IMR-90 (cell line): ENCODE data around the gene CDT1. TPM values are rescaled to one million over a fixed set of nuclear protein-coding genes. Genes with fewer than 3 reads are reported as not detected.

Experiments
- ATAC-seq: fragments of 200-7000 bp; cut with Tn5 transposase; 2 replicates; pipeline ENCODE4 v1.9.1; 2020; ENCODE audit warnings: low read depth, mild to moderate bottlenecking, moderate library complexity
- BruUV-seq: library from RNA; stranded (reverse); fragments of 400-500 nt; replicated peaks from 2 replicates; lab custom pipeline; 2021; lab: Mats Ljungman, UMichigan
- CTCF ChIA-PET: fragments of 300-600 bp; formaldehyde crosslinking; extraction: SDS; loops from one replicate; lab custom pipeline; 2021; ENCODE audit warnings: antibody characterized with exemption; lab: Yijun Ruan, JAX
- POLR2A ChIA-PET: fragments of 300-600 bp; sonication (Branson Sonifier 250); formaldehyde crosslinking; loops from one replicate; lab custom pipeline; 2022; ENCODE audit warnings: antibody characterized with exemption; ENCODE audit not compliant: unreplicated experiment; lab: Charles Lee
- DNase-seq: peaks from one replicate; pipeline ENCODE4 v3.0.0; 2013
- H2AFZ ChIP-seq: replicated peaks from 2 replicates; pipeline ENCODE3; 2013; ENCODE audit warnings: low read length, mild to moderate bottlenecking; ENCODE audit not compliant: poor library complexity
- H2AK5ac ChIP-seq: 2 replicates; pipeline ENCODE4 v1.6.1; 2013; ENCODE audit warnings: low read depth, low read length, inconsistent platforms
- H2AK9ac ChIP-seq: replicated peaks from 2 replicates; pipeline ENCODE3; 2013; ENCODE audit warnings: mild to moderate bottlenecking, low read depth, low read length, moderate library complexity; ENCODE audit not compliant: poor library complexity
- H2BK120ac ChIP-seq: 2 replicates; pipeline ENCODE4 v1.6.1; 2013; ENCODE audit warnings: low read depth, low read length, inconsistent platforms
- H2BK15ac ChIP-seq: 3 replicates; pipeline ENCODE4 v1.6.1; 2013; ENCODE audit warnings: low read depth, low read length, inconsistent platforms
- H2BK20ac ChIP-seq: 2 replicates; pipeline ENCODE4 v1.6.1; 2013; ENCODE audit warnings: low read depth, mild to moderate bottlenecking, inconsistent platforms, low read length, moderate library complexity
- H2BK5ac ChIP-seq: 2 replicates; pipeline ENCODE4 v1.6.1; 2013; ENCODE audit warnings: mild to moderate bottlenecking, low read depth, low read length, inconsistent platforms; ENCODE audit not compliant: poor library complexity, severe bottlenecking
- H3K14ac ChIP-seq: replicated peaks from 2 replicates; pipeline ENCODE4 v1.6.1; 2013; ENCODE audit warnings: low read depth, low read length, inconsistent platforms
- H3K18ac ChIP-seq: 2 replicates; pipeline ENCODE4 v1.6.1; 2013; ENCODE audit warnings: low read depth, low read length, control low read depth
- H3K23ac ChIP-seq: 2 replicates; pipeline ENCODE4 v1.6.1; 2013; ENCODE audit warnings: low read depth, low read length, inconsistent platforms
- H3K27ac ChIP-seq: 2 replicates; pipeline ENCODE4 v1.5.1; 2013; ENCODE audit warnings: mild to moderate bottlenecking, control low read depth, low read length; ENCODE audit not compliant: insufficient read depth
- H3K27me3 ChIP-seq: 2 replicates; pipeline ENCODE4 v1.6.1; 2013; ENCODE audit warnings: low read length; ENCODE audit not compliant: control insufficient read depth, insufficient read depth
- H3K36me3 ChIP-seq: 2 replicates; pipeline ENCODE4 v1.6.1; 2013; ENCODE audit warnings: low read length, mixed read lengths; ENCODE audit not compliant: control insufficient read depth, insufficient read depth
- H3K4ac ChIP-seq: 2 replicates; pipeline ENCODE4 v1.6.1; 2013; ENCODE audit warnings: low read depth, low read length, inconsistent platforms
- H3K4me1 ChIP-seq: 2 replicates; pipeline ENCODE4 v1.6.1; 2013; ENCODE audit warnings: low read length, mixed read lengths; ENCODE audit not compliant: control insufficient read depth, insufficient read depth
- H3K4me2 ChIP-seq: 2 replicates; pipeline ENCODE4 v1.6.1; 2013; ENCODE audit warnings: low read depth, mild to moderate bottlenecking, control low read depth, low read length, moderate library complexity
- H3K4me3 ChIP-seq: 2 replicates; pipeline ENCODE4 v1.5.1; 2013; ENCODE audit warnings: low read depth, mild to moderate bottlenecking, control low read depth, low read length, moderate library complexity; ENCODE audit not compliant: insufficient read depth
- H3K56ac ChIP-seq: 2 replicates; pipeline ENCODE4 v1.6.1; 2013; ENCODE audit warnings: low read length, inconsistent platforms; ENCODE audit not compliant: insufficient read depth; ENCODE audit errors: extremely low read depth
- H3K79me1 ChIP-seq, 2 experiments: 2 replicates each; pipeline ENCODE4 v1.6.1; 2013; ENCODE audit warnings: low read length in 2 of 2, inconsistent platforms in 1 of 2, low read depth in 1 of 2
- H3K9ac ChIP-seq: 2 replicates; pipeline ENCODE4 v1.6.1; 2013; ENCODE audit warnings: low read depth, low read length, control low read depth
- H3K9me1 ChIP-seq: 2 replicates; pipeline ENCODE4 v1.6.1; 2013; ENCODE audit warnings: low read length, inconsistent platforms; ENCODE audit not compliant: insufficient read depth
- H3K9me3 ChIP-seq: 2 replicates; pipeline ENCODE4 v1.6.1; 2013; ENCODE audit warnings: low read length; ENCODE audit not compliant: control insufficient read depth, insufficient read depth
- H4K20me1 ChIP-seq: 2 replicates; pipeline ENCODE4 v1.6.1; 2013; ENCODE audit warnings: low read length, inconsistent platforms; ENCODE audit not compliant: insufficient read depth
- H4K5ac ChIP-seq: 2 replicates; pipeline ENCODE4 v1.6.1; 2013; ENCODE audit warnings: mild to moderate bottlenecking, low read depth, low read length, control low read depth
- H4K8ac ChIP-seq, 2 experiments: 2 replicates each; pipeline ENCODE4 v1.6.1; 2013; ENCODE audit warnings: low read depth in 2 of 2, low read length in 2 of 2, control low read depth in 1 of 2, inconsistent platforms in 1 of 2
- H4K91ac ChIP-seq: 2 replicates; pipeline ENCODE4 v1.6.1; 2013; ENCODE audit warnings: low read depth, low read length, inconsistent platforms; ENCODE audit not compliant: insufficient read depth
- BHLHE40 ChIP-seq: fragments of 150-350 bp; IDR thresholded peaks from 2 replicates; pipeline ENCODE4 v1.6.1; 2016; ENCODE audit warnings: mild to moderate bottlenecking, low read depth, low read length
- ELK1 ChIP-seq: fragments of 150-350 bp; IDR thresholded peaks from 2 replicates; pipeline ENCODE4 v1.6.1; 2016; ENCODE audit warnings: low read depth, mild to moderate bottlenecking, low read length, moderate library complexity, borderline replicate concordance
- FOS ChIP-seq: fragments of 150-350 bp; IDR thresholded peaks from 2 replicates; pipeline ENCODE4 v1.6.1; 2016; ENCODE audit warnings: low read depth, low read length
- MAZ ChIP-seq: IDR thresholded peaks from 2 replicates; pipeline ENCODE4 v1.6.1; 2012; ENCODE audit warnings: low read depth, mild to moderate bottlenecking, low read length, improper control_type of control experiment, moderate library complexity, borderline replicate concordance
- MXI1 ChIP-seq: IDR thresholded peaks from 2 replicates; pipeline ENCODE4 v1.6.1; 2012; ENCODE audit warnings: low read depth, mild to moderate bottlenecking, low read length, moderate library complexity, borderline replicate concordance
- NFE2L2 ChIP-seq: fragments of 150-350 bp; IDR thresholded peaks from 2 replicates; pipeline ENCODE4 v1.6.1; 2016; ENCODE audit warnings: low read depth, mild to moderate bottlenecking, low read length
- RAD21 ChIP-seq: IDR thresholded peaks from 2 replicates; pipeline ENCODE4 v1.6.1; 2012; ENCODE audit warnings: low read length, improper control_type of control experiment
- WGBS, 2 experiments: methylation state at CpG; one replicate each; pipeline versions ENCODE4 v1.1.5 to v1.1.7; 2013; ENCODE audit warnings: missing lambda C conversion rate in 2 of 2; ENCODE audit not compliant: insufficient read length in 1 of 2; ENCODE audit errors: extremely low coverage in 2 of 2; 5-methylcytosine and 5-hydroxymethylcytosine counted together
- dilution Hi-C: fragments of 300-500 bp; cut with HindIII; formaldehyde crosslinking; loops from one replicate; pipeline ENCODE4 v1.14.3; 2018; ENCODE audit warnings: low sequenced_read_pairs; ENCODE audit not compliant: unreplicated experiment
- in situ Hi-C: fragments of 300-500 bp; cut with MboI; formaldehyde crosslinking; loops from 3 replicates; pipeline ENCODE4 v1.14.3; 2019; ENCODE audit warnings: low sequenced_read_pairs, inconsistent platforms, mixed read lengths
- intact Hi-C: fragments of 100-400 bp; cut with micrococcal nuclease; formaldehyde crosslinking; loops from 2 replicates; pipeline ENCODE4 v1.10.0; 2022
- polyA plus RNA-seq, 3 experiments: library from polyadenylated mRNA; depleted of rRNA; stranded (reverse); fragments of >200 nt; gene quantifications; 2 replicates each; pipeline ENCODE4 v1.2.3, GENCODE V29; 2012; ENCODE audit warnings: low replicate concordance in 1 of 3
- total RNA-seq: library from RNA; depleted of rRNA; stranded (reverse); fragments of >200 nt; gene quantifications from 2 replicates; pipeline ENCODE4 v1.2.3, GENCODE V29; 2012

CDT1 gene
- total and polyA plus RNA-seq, 2 of the 4 experiments (the other 2 are of a cell fraction) = 3.2 to 11.8 TPM

DNA sequence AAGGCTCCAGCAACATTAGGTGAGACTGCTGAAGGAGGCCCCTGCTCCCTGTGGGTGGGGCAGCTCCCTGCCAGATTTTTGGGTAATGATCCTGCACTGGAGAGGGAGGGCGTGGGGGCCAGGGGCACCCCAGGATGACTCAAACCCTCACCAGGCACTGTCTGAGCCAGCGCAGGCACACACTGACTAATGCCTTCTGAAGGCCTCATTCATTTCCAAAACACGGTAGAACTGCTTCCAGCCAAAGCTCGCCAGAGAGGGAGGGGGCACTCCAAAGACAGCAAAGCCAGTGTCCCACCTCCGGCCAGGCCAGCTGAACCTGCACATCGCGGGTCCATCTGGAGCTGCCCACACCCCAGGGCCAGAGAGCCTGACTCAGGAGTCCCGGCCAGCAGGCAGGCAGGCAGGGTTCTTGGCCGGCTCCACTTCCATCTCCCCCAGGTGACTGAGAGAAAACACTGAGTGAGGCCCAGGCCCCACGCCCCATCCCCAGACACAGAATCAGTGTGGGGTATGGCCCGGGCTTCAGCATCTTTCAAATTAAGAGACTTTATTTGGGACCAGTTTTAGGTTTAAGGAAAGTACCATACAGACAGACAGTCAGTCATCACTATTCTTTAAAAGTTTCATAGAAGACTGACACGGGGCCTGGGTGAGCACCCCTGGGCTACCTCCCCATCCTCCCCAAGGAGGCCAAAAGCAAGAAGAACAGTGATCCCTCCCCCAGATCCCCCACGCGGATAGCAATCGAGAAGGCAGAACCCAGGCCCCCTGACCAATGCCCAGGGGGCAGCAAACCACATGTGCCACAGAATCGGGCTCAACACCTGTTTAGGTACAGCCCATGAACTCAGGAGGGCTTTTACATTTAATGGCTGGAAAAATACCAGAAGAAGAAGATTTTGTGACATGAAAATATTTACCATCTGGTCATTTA is 20.9 kb upstream of the CDT1 start:
- no TSS peak for BruUV-seq
- Histone ChIP-seq H3K4ac (peak overlapping the region; percentile 92), H2BK5ac (peak overlapping the region; percentile 88), H3K79me1 (peaks cover 0 to 48% of the 10 kb centered on the region in 2 experiments; a peak in 2 of 4 replicates), H4K20me1 (peaks cover 69% of the 10 kb centered on the region), H2AK9ac (peak overlapping the region; percentile 95), H4K8ac (peak overlapping the region; percentile 20 to 78; a peak in 2 of 4 replicates), H2AFZ (no peak overlapping the region), H3K56ac (peak overlapping the region; percentile 69; the same call in 1 of the 2 replicates), H2BK20ac (peak overlapping the region; percentile 5), H3K23ac (peak overlapping the region; percentile 96), H4K5ac (no peak overlapping the region), H2BK15ac (peak overlapping the region; percentile 4; the same call in 1 of the 3 replicates), H3K9ac (peak overlapping the region; percentile 83), H2BK120ac (no peak overlapping the region), H3K18ac (no peak overlapping the region; the same call in 1 of the 2 replicates), H3K27ac (peak overlapping the region; percentile 82), H3K14ac (peak overlapping the region; percentile 94), H3K9me3 (no peaks in the 10 kb centered on the region), H3K4me2 (peak overlapping the region; percentile 68), H3K4me3 (peak overlapping the region; percentile 92), H2AK5ac (peak overlapping the region; percentile 94; the same call in 1 of the 2 replicates), H3K36me3 (no peaks in the 10 kb centered on the region), H4K91ac (peak overlapping the region; percentile 66), H3K27me3 (no peaks in the 10 kb centered on the region), H3K4me1 (peaks cover 47% of the 10 kb centered on the region), H3K9me1 (peaks cover 11% of the 10 kb centered on the region)
- ChIA-PET CTCF (interaction anchor here (0.5 to 1.5 kb wide), 4 partner anchors 9 to 78 kb away, joined by 3 to 5 read pairs (median 3); no protein-coding TSS in a partner anchor), POLR2A (interaction anchor here (0.7 kb wide), 1 partner anchor 9 kb away, joined by 3 read pairs; no protein-coding TSS in a partner anchor)
- dilution Hi-C loops = no loop called here
- 24% methylated on average over 4 of the region's 16 CpGs; no CpG with 5 or more reads in 1 of the 2 experiments for WGBS, 2 experiments
- ATAC-seq = peak; percentile 24
- in situ Hi-C loops = loop anchor here (5.0 kb wide), 1 partner anchor 35 kb away; no protein-coding TSS in a partner anchor
- intact Hi-C loops = no loop called here
- TF ChIP-seq MAZ (peak; percentile 92), NFE2L2 (no peak), ELK1 (no peak), RAD21 (peak; percentile 10; the same call in 1 of the 2 replicates), FOS (peak; percentile 80; the same call in 1 of the 2 replicates), BHLHE40 (peak; percentile 44; the same call in 1 of the 2 replicates), MXI1 (peak; percentile 56; the same call in 1 of the 2 replicates)
- peak; percentile 84 for DNase-seq
